OCI-LY3 (cell line): ENCODE data around the gene DNAJC24.
A peak's percentile ranks its signal among the peaks of the same experiment; 100 is the strongest.

Experiments used
- H2AFZ ChIP-seq: fragments of 200-600, 300-600 bp; shearing (Covaris generic); 2 replicates; pipeline ENCODE4 v1.6.0; 2014; ENCODE audit warnings: antibody characterized with exemption, low read depth, low read length
- H3K27ac ChIP-seq: fragments of 200-600, 300-600 bp; sonication (generic); 2 replicates; pipeline ENCODE4 v1.5.1; 2014; ENCODE audit warnings: mild to moderate bottlenecking, low read length, moderate library complexity, mixed read lengths
- H3K27me3 ChIP-seq: fragments of 200-600, 300-600 bp; sonication (generic); 2 replicates; pipeline ENCODE4 v1.6.1; 2014; ENCODE audit warnings: low read depth, low read length, mixed read lengths
- H3K36me3 ChIP-seq: fragments of 200-600, 300-600 bp; sonication (generic); replicated peaks from 2 replicates; pipeline ENCODE3; 2014; ENCODE audit warnings: low read depth, low read length, mixed read lengths
- H3K4me1 ChIP-seq: fragments of 300-600, 200-600 bp; sonication (generic); 2 replicates; pipeline ENCODE4 v1.6.1; 2014; ENCODE audit warnings: low read length, mixed read lengths
- H3K4me2 ChIP-seq: fragments of 200-600, 300-600 bp; sonication (generic); 2 replicates; pipeline ENCODE4 v1.6.1; 2014; ENCODE audit warnings: low read length, mixed read lengths
- H3K4me3 ChIP-seq: fragments of 300-600, 200-600 bp; sonication (generic); 2 replicates; pipeline ENCODE4 v1.5.1; 2014; ENCODE audit warnings: antibody characterized with exemption, mild to moderate bottlenecking, low read length, moderate library complexity
- H3K79me2 ChIP-seq: fragments of 300-600, 200-600 bp; shearing (Covaris generic); 2 replicates; pipeline ENCODE4 v1.6.1; 2014; ENCODE audit warnings: mild to moderate bottlenecking, low read length, mixed read lengths
- H3K9ac ChIP-seq: fragments of 300-600, 200-600 bp; shearing (Covaris generic); 2 replicates; pipeline ENCODE4 v1.6.0; 2014; ENCODE audit warnings: mild to moderate bottlenecking, low read length, moderate library complexity
- H3K9me3 ChIP-seq: fragments of 200-600, 300-600 bp; shearing (Covaris generic); 2 replicates; pipeline ENCODE4 v1.6.1; 2014; ENCODE audit warnings: low read length, mixed read lengths; ENCODE audit not compliant: insufficient read depth
- H4K20me1 ChIP-seq: fragments of 200-600, 300-600 bp; sonication (generic); 2 replicates; pipeline ENCODE4 v1.6.1; 2016; ENCODE audit warnings: low read length, mixed read lengths; ENCODE audit not compliant: insufficient read depth
- CTCF ChIP-seq: fragments of 200-600, 300-600 bp; sonication (generic); IDR thresholded peaks from 2 replicates; pipeline ENCODE4 v1.5.1; 2014; ENCODE audit warnings: antibody characterized with exemption, low read length, low read depth
- EZH2phosphoT487 ChIP-seq: fragments of 200-600 bp; shearing (Covaris generic); IDR thresholded peaks from 2 replicates; pipeline ENCODE4 v1.6.1; 2018; ENCODE audit warnings: antibody characterized with exemption, mixed run types, low read depth

The DNAJC24 gene

GRCh38 chr11:31474083-31474482, 104.4 kb downstream of the DNAJC24 start:
- Histone ChIP-seq H2AFZ (no peak overlapping the region), H3K4me3 (no peak overlapping the region), H3K27me3 (no peaks in the 10 kb centered on the region), H4K20me1 (peaks cover 19% of the 10 kb centered on the region; the same call in 1 of the 2 replicates), H3K4me1 (peaks cover 12% of the 10 kb centered on the region), H3K9me3 (no peaks in the 10 kb centered on the region), H3K79me2 (no peaks in the 10 kb centered on the region), H3K36me3 (no peaks in the 10 kb centered on the region), H3K4me2 (no peak overlapping the region), H3K27ac (no peak overlapping the region), H3K9ac (no peak overlapping the region)
- TF ChIP-seq EZH2phosphoT487 (no peak), CTCF (no peak)

- Histone ChIP-seq H3K36me3 (no peaks in the 10 kb centered on the region), H2AFZ (no peak overlapping the region), H3K9me3 (no peaks in the 10 kb centered on the region), H3K9ac (no peak overlapping the region), H3K27me3 (no peaks in the 10 kb centered on the region), H3K4me2 (peak overlapping the region; percentile 23; the same call in 1 of the 2 replicates), H3K4me1 (peaks cover 12% of the 10 kb centered on the region), H4K20me1 (peaks cover 13% of the 10 kb centered on the region; the same call in 1 of the 2 replicates), H3K4me3 (no peak overlapping the region), H3K27ac (no peak overlapping the region), H3K79me2 (no peaks in the 10 kb centered on the region)
- TF ChIP-seq EZH2phosphoT487 (no peak), CTCF (no peak)
Observed at GRCh38 chr11:31477528-31478222, 108.0 kb downstream of the DNAJC24 start.

- Histone ChIP-seq H3K4me1 (peaks cover 12% of the 10 kb centered on the region), H3K9ac (no peak overlapping the region), H3K27me3 (no peaks in the 10 kb centered on the region), H2AFZ (no peak overlapping the region), H3K4me2 (peak overlapping the region; percentile 23; the same call in 1 of the 2 replicates), H3K36me3 (no peaks in the 10 kb centered on the region), H4K20me1 (peaks cover 13% of the 10 kb centered on the region; the same call in 1 of the 2 replicates), H3K4me3 (no peak overlapping the region), H3K9me3 (no peaks in the 10 kb centered on the region), H3K27ac (no peak overlapping the region), H3K79me2 (no peaks in the 10 kb centered on the region)
- no peak for TF ChIP-seq CTCF
- TF ChIP-seq EZH2phosphoT487 = no peak
Observed at GRCh38 chr11:31478223-31478590, 108.5 kb downstream of the DNAJC24 start.

- Histone ChIP-seq H3K4me2 (no peak overlapping the region), H3K9ac (no peak overlapping the region), H3K79me2 (no peaks in the 10 kb centered on the region)
Observed at GRCh38 chr11:31479066-31479465, 109.4 kb downstream of the DNAJC24 start.

More at GRCh38 chr11:31479066-31479465, 109.4 kb downstream of the DNAJC24 start:
- H2AFZ ChIP-seq = no peak overlapping the region
- H3K4me1 ChIP-seq = peaks cover 12% of the 10 kb centered on the region
- H3K27ac ChIP-seq = no peak overlapping the region
- peaks cover 13% of the 10 kb centered on the region; the same call in 1 of the 2 replicates for H4K20me1 ChIP-seq
- no peak overlapping the region for H3K4me3 ChIP-seq
- H3K9me3 ChIP-seq = no peaks in the 10 kb centered on the region
- H3K36me3 ChIP-seq = no peaks in the 10 kb centered on the region
- no peaks in the 10 kb centered on the region for H3K27me3 ChIP-seq
- TF ChIP-seq CTCF = no peak
- TF ChIP-seq EZH2phosphoT487 = no peak
